Hepatocyte (in vitro differentiated cells): Measurements from ENCODE around the gene DPH1.

Source experiments
- CTCF ChIP-seq: fragments of 200-600 bp; sonication (generic); IDR thresholded peaks from 2 replicates; pipeline ENCODE4 v1.5.1; 2016; ENCODE audit warnings: antibody characterized with exemption, mild to moderate bottlenecking; ENCODE audit not compliant: poor library complexity
- EZH2 ChIP-seq: fragments of 200-600 bp; sonication (generic); IDR thresholded peaks from 2 replicates; pipeline ENCODE4 v1.6.1; 2016; ENCODE audit warnings: antibody characterized with exemption, mild to moderate bottlenecking, borderline replicate concordance
- EZH2phosphoT487 ChIP-seq: fragments of 200-600 bp; sonication (generic); IDR thresholded peaks from one replicate; pipeline ENCODE4 v1.6.1; 2018; ENCODE audit warnings: antibody characterized with exemption, mild to moderate bottlenecking, low read depth, moderate library complexity; ENCODE audit not compliant: unreplicated experiment, severe bottlenecking

GRCh38 chr17:2082003-2082781 is 52.2 kb downstream of the DPH1 start:
- TF ChIP-seq EZH2 = no peak
- TF ChIP-seq CTCF = no peak
- no peak for TF ChIP-seq EZH2phosphoT487
